ENCODE data around the gene MAGIX.
"Not testable (repeated sequence)": the region's sequence is repeated elsewhere in the genome, so short reads cannot be mapped to it uniquely, and the experiment has no call there.

MAGIX gene

GRCh38 chrX:49162620-49163019 lies at the start of gene MAGIX:
Gene MAGIX, plus strand, starts transcription at chrX:49162758. Its CDS starts 132 bp downstream, at chrX:49162890.
- no peak for DNase-seq (ENCODE audit: low read depth, low spot score)

GRCh38 chrX:49116076-49116475 lies 46.5 kb upstream of the MAGIX start:
- DNase-seq (ENCODE audit: low read depth, low spot score) = no peak

GRCh38 chrX:49116716-49117115 lies 45.8 kb upstream of the MAGIX start:
- DNase-seq (ENCODE audit: low read depth, low spot score) = no peak

- DNase-seq (ENCODE audit: low read depth, low spot score) = no peak
Measured at GRCh38 chrX:49117581-49117980, 45.0 kb upstream of the MAGIX start.

GRCh38 chrX:49120091-49120490 lies 42.5 kb upstream of the MAGIX start:
- DNase-seq (ENCODE audit: low read depth, low spot score) = no peak

GRCh38 chrX:49122499-49122898 lies 40.1 kb upstream of the MAGIX start:
- DNase-seq (ENCODE audit: low read depth, low spot score) = no peak

- DNase-seq (ENCODE audit: low read depth, low spot score) = not testable (repeated sequence)
Measured at GRCh38 chrX:49127742-49128258, 34.8 kb upstream of the MAGIX start.

GRCh38 chrX:49129427-49129826 lies 33.1 kb upstream of the MAGIX start:
- DNase-seq (ENCODE audit: low read depth, low spot score) = no peak

GRCh38 chrX:49132275-49132674 lies 30.3 kb upstream of the MAGIX start:
- not testable (repeated sequence) for DNase-seq (ENCODE audit: low read depth, low spot score)

- no peak for DNase-seq (ENCODE audit: low read depth, low spot score)
Measured at GRCh38 chrX:49133759-49134158, 28.8 kb upstream of the MAGIX start.

GRCh38 chrX:49137492-49137891 lies 25.1 kb upstream of the MAGIX start:
- DNase-seq (ENCODE audit: low read depth, low spot score) = no peak

- no peak for DNase-seq (ENCODE audit: low read depth, low spot score)
Measured at GRCh38 chrX:49139713-49140112, 22.8 kb upstream of the MAGIX start.

GRCh38 chrX:49142264-49142663 lies 20.3 kb upstream of the MAGIX start:
- not testable (repeated sequence) for DNase-seq (ENCODE audit: low read depth, low spot score)

GRCh38 chrX:49143154-49143553 lies 19.4 kb upstream of the MAGIX start:
- not testable (repeated sequence) for DNase-seq (ENCODE audit: low read depth, low spot score)

- DNase-seq (ENCODE audit: low read depth, low spot score) = no peak
Measured at GRCh38 chrX:49147282-49147681, 15.3 kb upstream of the MAGIX start.

- no peak for DNase-seq (ENCODE audit: low read depth, low spot score)
Measured at GRCh38 chrX:49147936-49148335, 14.6 kb upstream of the MAGIX start.

- not testable (repeated sequence) for DNase-seq (ENCODE audit: low read depth, low spot score)
Measured at GRCh38 chrX:49148390-49149100, 14.0 kb upstream of the MAGIX start.

- not testable (repeated sequence) for DNase-seq (ENCODE audit: low read depth, low spot score)
Measured at GRCh38 chrX:49149291-49149690, 13.3 kb upstream of the MAGIX start.

GRCh38 chrX:49153467-49153866 lies 9.1 kb upstream of the MAGIX start:
- DNase-seq (ENCODE audit: low read depth, low spot score) = no peak

GRCh38 chrX:49155243-49155899 lies 7.2 kb upstream of the MAGIX start:
- no peak for DNase-seq (ENCODE audit: low read depth, low spot score)

- no peak for DNase-seq (ENCODE audit: low read depth, low spot score)
Measured at GRCh38 chrX:49155900-49156837, 6.4 kb upstream of the MAGIX start.

- DNase-seq (ENCODE audit: low read depth, low spot score) = no peak
Measured at GRCh38 chrX:49157194-49157593, 5.4 kb upstream of the MAGIX start.

Measured in iPS DF 19.7 (cell line).